ENCODE data around the gene NEIL3. TPM values are rescaled to one million over a fixed set of nuclear protein-coding genes. Genes with fewer than 3 reads are reported as not detected.

Gene NEIL3
- total RNA-seq, 4 donors from 2014 or later = 0.41 to 0.95 TPM; not detected in 2

DNA sequence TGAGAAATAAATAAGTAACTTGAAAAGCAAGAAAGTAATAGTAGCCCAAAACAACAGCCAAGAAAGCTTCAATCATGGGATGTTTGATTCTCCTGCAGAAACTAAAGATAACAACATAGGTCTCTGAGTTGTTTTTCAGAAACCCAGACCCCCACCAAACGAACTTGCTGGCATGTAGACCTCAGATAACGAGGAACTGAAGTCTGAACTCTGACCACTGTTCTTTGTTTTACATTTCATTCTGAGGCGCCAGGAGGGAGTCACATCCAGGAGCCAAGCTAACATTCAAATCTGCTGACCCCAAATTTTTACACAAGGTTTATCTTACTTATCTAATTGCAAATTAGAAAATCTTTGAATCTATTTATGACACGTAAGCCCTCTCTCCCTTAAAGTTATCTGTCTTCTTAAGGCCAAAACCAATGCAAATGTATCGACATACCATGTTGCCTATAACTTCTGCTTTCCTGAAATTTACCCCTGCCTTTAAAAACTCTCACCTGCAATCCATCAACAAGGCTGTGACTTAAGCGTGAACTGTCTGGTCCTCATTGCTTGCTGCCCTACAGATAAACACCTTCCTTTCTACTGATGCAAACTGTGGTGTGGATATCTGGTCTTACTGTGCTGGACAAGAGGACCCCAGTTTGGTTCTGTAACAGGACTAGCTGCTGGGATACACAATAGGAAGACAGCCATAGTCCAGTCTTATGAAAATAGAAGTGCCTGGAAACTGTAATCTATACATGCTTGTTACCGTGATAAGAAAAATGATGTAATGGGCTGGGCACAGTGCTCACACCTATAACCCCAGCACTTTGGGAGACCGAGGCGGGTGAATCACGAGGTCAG, 37.5 kb upstream of the NEIL3 start:
- Histone ChIP-seq H3K4me1 (no peaks in the 10 kb centered on the region), H3K27me3 (no peaks in the 10 kb centered on the region), H3K27ac (no peak overlapping the region), H3K9me3 (no peaks in the 10 kb centered on the region), H3K4me3 (no peak overlapping the region), H3K36me3 (no peaks in the 10 kb centered on the region)
- TF ChIP-seq EP300 (IDR thresholded peaks at IDR 0.05; ENCODE audit: low read depth) = no peak
- TF ChIP-seq CTCF (IDR thresholded peaks at IDR 0.05) = no peak
- no peak for TF ChIP-seq POLR2AphosphoS5 (IDR thresholded peaks at IDR 0.05)
- no peak for TF ChIP-seq POLR2A (IDR thresholded peaks at IDR 0.05)
- intact Hi-C loops (cut with DNase I; ENCODE audit: low total_unique reads) = no loop called here
- in situ Hi-C loops (cut with MboI; ENCODE audit: low pct_ligation_motif_present in 1 of 4, low pct_unique_long_range_greater_than_20kb in 1 of 4, low sequenced_read_pairs in 3 of 4) = no loop called here
- no peak for DNase-seq
- WGBS, 2 donors (ENCODE audit: low coverage in 1 of 2) = 79% methylated on average over 7 to 10 of the region's 10 CpGs

DNA sequence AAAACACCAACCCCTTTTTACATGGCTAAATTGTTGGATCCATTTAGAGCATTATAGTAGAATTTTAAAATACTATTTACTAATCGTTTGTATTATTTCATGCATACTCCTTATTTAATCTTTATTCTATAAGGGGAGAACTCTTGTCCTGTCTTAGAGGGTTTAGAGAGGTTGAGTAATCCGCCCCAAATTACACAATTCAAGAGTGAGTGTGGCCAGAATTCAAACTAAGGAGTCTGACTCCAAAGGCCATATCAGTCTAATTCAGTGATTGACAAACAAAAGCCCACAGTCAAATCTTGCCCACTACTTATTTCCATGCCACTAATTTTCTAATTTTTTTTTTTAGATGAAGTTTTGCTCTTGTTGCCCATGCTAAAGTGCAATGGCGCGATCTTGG, 33.7 kb upstream of the NEIL3 start:
- TF ChIP-seq POLR2A (IDR thresholded peaks at IDR 0.05) (no peak), EP300 (IDR thresholded peaks at IDR 0.05; ENCODE audit: low read depth) (no peak), CTCF (IDR thresholded peaks at IDR 0.05) (no peak), POLR2AphosphoS5 (IDR thresholded peaks at IDR 0.05) (no peak)
- Histone ChIP-seq H3K27me3 (no peaks in the 10 kb centered on the region), H3K27ac (no peak overlapping the region), H3K36me3 (no peaks in the 10 kb centered on the region), H3K9me3 (no peaks in the 10 kb centered on the region), H3K4me3 (no peak overlapping the region), H3K4me1 (peaks cover 0 to under 1% (median 0%) of the 10 kb centered on the region in 4 donors)
- in situ Hi-C loops (cut with MboI; ENCODE audit: low pct_ligation_motif_present in 1 of 4, low pct_unique_long_range_greater_than_20kb in 1 of 4, low sequenced_read_pairs in 3 of 4) (no loop called here), intact Hi-C loops (cut with DNase I; ENCODE audit: low total_unique reads) (no loop called here)
- 0 to 65% methylated on average over 1 to 4 of the region's 4 CpGs for WGBS, 2 donors (ENCODE audit: low coverage in 1 of 2)
- no peak for DNase-seq

- 53 to 55% methylated on average over 4 of the region's 4 CpGs for WGBS, 2 donors (ENCODE audit: low coverage in 1 of 2)
- Histone ChIP-seq H3K27ac (no peak overlapping the region), H3K4me1 (peaks cover 0 to 7% (median 0%) of the 10 kb centered on the region in 4 donors), H3K4me3 (no peak overlapping the region), H3K27me3 (no peaks in the 10 kb centered on the region), H3K9me3 (no peaks in the 10 kb centered on the region), H3K36me3 (no peaks in the 10 kb centered on the region)
- DNase-seq = no peak
- intact Hi-C loops (cut with DNase I; ENCODE audit: low total_unique reads) = no loop called here
- in situ Hi-C loops (cut with MboI; ENCODE audit: low pct_ligation_motif_present in 1 of 4, low pct_unique_long_range_greater_than_20kb in 1 of 4, low sequenced_read_pairs in 3 of 4) = no loop called here
- TF ChIP-seq CTCF (IDR thresholded peaks at IDR 0.05) (no peak), POLR2A (IDR thresholded peaks at IDR 0.05) (no peak), POLR2AphosphoS5 (IDR thresholded peaks at IDR 0.05) (no peak), EP300 (IDR thresholded peaks at IDR 0.05; ENCODE audit: low read depth) (no peak)
Observed at GRCh38 chr4:177281351-177281909, 28.2 kb upstream of the NEIL3 start.

DNA sequence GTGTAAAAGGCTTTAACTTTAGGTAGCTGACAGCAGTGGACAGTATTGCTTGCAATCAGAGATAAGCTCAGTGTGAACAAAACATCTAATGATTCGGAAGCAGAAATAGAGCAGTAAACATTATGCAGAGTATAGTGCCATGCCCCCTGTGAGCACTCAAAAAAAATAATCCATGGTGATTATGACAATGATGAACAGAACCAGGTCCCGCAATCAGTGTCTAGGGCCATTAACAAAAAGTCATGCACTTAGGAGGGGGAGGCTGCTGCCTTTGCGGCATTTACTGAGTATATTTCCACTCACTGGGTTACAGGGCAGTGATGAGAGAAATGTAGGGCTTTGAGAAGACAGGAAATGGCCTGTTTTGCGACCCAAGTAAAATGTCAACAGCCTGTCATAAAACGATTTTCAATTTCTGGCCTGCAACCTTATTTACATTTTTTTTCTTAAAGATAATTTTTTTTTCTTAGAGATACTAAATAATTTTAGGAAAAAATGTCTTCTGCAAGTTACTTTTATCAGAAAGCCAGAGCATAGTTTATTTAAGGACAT, 27.3 kb upstream of the NEIL3 start:
- H3K4me1 ChIP-seq = peaks cover 0 to 7% (median 0%) of the 10 kb centered on the region in 4 donors
- no peak overlapping the region for H3K4me3 ChIP-seq
- in situ Hi-C loops (cut with MboI; ENCODE audit: low pct_ligation_motif_present in 1 of 4, low pct_unique_long_range_greater_than_20kb in 1 of 4, low sequenced_read_pairs in 3 of 4) (no loop called here), intact Hi-C loops (cut with DNase I; ENCODE audit: low total_unique reads) (no loop called here)
- H3K36me3 ChIP-seq = no peaks in the 10 kb centered on the region
- TF ChIP-seq CTCF (IDR thresholded peaks at IDR 0.05) (no peak), POLR2AphosphoS5 (IDR thresholded peaks at IDR 0.05) (no peak), EP300 (IDR thresholded peaks at IDR 0.05; ENCODE audit: low read depth) (no peak)
- 44 to 59% methylated on average over 5 of the region's 5 CpGs for WGBS, 2 donors (ENCODE audit: low coverage in 1 of 2)
- no peak overlapping the region for H3K27ac ChIP-seq
- H3K9me3 ChIP-seq = no peaks in the 10 kb centered on the region
- no peak for DNase-seq
- H3K27me3 ChIP-seq = no peaks in the 10 kb centered on the region

Measured in transverse colon (tissue), 4 donors.